Activated CD4-positive, alpha-beta T cell treated with anti-CD3 and anti-CD28 coated beads, Interleukin-2, amount 10 ng/mL, durations not matched to agents 24 days and 14 days (primary cell): Measurements from ENCODE around the gene ZNF281. TPM values are rescaled to one million over a fixed set of nuclear protein-coding genes. Genes with fewer than 3 reads are reported as not detected.
"Not testable (repeated sequence)": the region's sequence is repeated elsewhere in the genome, so short reads cannot be mapped to it uniquely, and the experiment has no call there.

Experiments
- DNase-seq: peaks from one replicate; pipeline ENCODE4 v3.0.0; 2022
- H3K27ac Mint-ChIP-seq: one replicate; pipeline ENCODE4 v1.8.0; 2022; ENCODE audit warnings: mild to moderate bottlenecking, mixed read lengths
- H3K27me3 Mint-ChIP-seq: one replicate; pipeline ENCODE4 v1.8.0; 2022; ENCODE audit warnings: mixed read lengths
- H3K36me3 Mint-ChIP-seq: one replicate; pipeline ENCODE4 v1.8.0; 2022; ENCODE audit warnings: low read depth, mild to moderate bottlenecking, mixed read lengths
- H3K4me1 Mint-ChIP-seq: one replicate; pipeline ENCODE4 v1.8.0; 2021; ENCODE audit warnings: mixed read lengths
- H3K4me3 Mint-ChIP-seq: one replicate; pipeline ENCODE4 v1.8.0; 2022; ENCODE audit warnings: mild to moderate bottlenecking, moderate library complexity, mixed read lengths
- H3K9me3 Mint-ChIP-seq: one replicate; pipeline ENCODE4 v1.8.0; 2021; ENCODE audit warnings: mixed read lengths
- intact Hi-C: fragments of 100-400 bp; cut with micrococcal nuclease; formaldehyde crosslinking; loops from one replicate; pipeline ENCODE4 v1.15.1; 2023
- total RNA-seq: library from RNA; stranded (reverse); gene quantifications from 2 replicates; pipeline ENCODE4 v1.2.3, GENCODE V29; 2022

The ZNF281 gene
- total RNA-seq, 1 donor from 2014 or later: 20.4 TPM

DNA sequence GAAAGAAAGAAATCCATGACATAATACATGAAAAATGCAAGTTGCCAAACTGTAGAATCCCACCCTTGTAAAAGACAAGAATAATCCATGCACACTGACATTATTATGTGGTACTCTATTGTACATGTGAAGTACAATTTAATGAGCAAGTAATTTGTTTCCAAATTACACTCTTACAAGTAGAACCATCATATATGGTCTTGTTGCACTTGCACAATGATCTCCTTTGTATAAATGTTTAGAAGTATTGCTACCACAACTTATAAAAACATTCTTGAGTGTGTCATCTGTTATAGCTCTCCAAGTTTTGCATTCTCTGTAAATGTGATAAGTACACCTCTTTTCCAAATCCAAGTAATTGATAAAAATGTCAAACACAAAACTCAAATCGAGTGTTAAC, 29.1 kb upstream of the ZNF281 start:
- Mint-ChIP-seq H3K27me3 (no peaks in the 10 kb centered on the region), H3K27ac (no peak overlapping the region), H3K4me3 (no peak overlapping the region), H3K36me3 (no peaks in the 10 kb centered on the region), H3K4me1 (peaks cover 6% of the 10 kb centered on the region), H3K9me3 (peaks cover 5% of the 10 kb centered on the region)
- no peak for DNase-seq
- intact Hi-C loops: loop anchor here (5.0 kb wide), 1 partner anchor 33 kb away; no protein-coding TSS in a partner anchor

DNA sequence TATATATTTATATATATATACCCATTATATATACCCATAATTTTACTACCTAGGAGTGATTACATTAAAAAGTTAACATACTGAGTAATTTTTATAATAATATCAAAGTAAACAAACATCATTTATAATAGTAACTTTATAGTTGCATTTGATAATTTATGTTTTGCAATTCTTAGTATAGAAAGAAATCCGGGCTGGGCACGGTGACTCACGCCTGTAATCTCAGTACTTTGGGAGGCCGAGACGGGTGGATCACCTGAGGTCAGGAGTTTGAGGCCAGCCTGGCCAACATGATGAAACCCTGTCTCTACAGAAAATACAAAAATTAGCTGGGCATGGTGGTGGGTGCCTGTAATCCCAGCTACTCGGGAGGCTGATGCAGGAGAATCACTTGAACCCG, 28.6 kb upstream of the ZNF281 start:
- H3K4me3 Mint-ChIP-seq, H3K4me1 Mint-ChIP-seq, DNase-seq, H3K9me3 Mint-ChIP-seq, H3K36me3 Mint-ChIP-seq, H3K27me3 Mint-ChIP-seq: not testable (repeated sequence)
- peak overlapping the region; percentile 50 for H3K27ac Mint-ChIP-seq
- intact Hi-C loops: loop anchor here (5.0 kb wide), 1 partner anchor 34 kb away; no protein-coding TSS in a partner anchor

DNA sequence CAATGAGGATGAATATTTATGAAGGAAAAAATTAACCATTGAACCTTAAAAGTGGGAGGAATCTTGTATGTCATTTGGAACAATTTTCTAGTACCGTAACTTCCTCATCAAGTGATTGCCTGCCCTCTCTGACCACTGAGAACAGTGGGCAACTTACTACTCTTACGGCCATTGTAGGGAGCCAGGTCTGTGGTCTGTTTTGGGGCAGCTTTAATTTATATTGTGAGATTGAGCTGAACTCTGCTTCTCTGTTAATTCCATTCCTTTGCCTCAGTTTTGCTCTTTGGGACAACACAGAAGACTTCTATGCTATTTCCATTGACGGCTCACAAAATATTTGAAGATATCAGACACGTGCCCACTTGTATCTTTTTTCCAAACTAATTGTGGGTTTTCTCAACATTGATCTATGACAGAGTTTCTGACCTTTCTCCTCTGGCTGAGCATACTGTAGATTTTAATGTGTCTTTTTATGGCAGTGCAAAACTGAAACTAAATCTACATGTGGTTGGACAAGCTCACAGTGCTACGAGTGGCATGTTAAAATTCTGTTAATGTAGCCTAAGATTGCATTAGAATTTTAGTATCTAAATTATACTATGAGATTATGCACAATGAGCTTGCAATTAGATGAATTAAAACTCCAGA, 27.8 kb upstream of the ZNF281 start:
- H3K27me3 Mint-ChIP-seq: no peaks in the 10 kb centered on the region
- intact Hi-C loops: loop anchor here (5.0 kb wide), 1 partner anchor 35 kb away; no protein-coding TSS in a partner anchor
- H3K9me3 Mint-ChIP-seq: peaks cover 5% of the 10 kb centered on the region
- peak overlapping the region; percentile 84 for H3K27ac Mint-ChIP-seq
- H3K4me1 Mint-ChIP-seq: peaks cover 9% of the 10 kb centered on the region
- H3K36me3 Mint-ChIP-seq: no peaks in the 10 kb centered on the region
- peak overlapping the region; percentile 73 for H3K4me3 Mint-ChIP-seq
- DNase-seq: peak; percentile 59

DNA sequence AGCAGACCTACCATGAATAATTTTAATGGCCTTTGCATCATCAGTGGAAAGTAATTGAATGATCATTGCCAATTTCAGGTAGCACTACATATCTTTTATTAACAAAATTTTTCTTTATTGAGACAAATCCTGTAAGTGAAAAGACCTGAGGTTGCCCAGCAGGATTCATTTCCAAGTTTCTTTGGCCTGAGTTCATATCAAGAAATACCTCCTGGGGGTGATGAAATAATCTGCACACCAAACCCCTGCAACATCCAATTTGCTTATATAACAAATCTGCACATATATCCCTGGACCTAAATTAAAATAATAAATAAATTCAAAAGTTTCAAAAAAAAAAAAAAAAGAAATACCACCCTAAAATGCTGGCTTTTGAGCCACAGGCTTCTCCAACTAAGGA, 27.3 kb upstream of the ZNF281 start:
- H3K4me3 Mint-ChIP-seq: no peak overlapping the region
- intact Hi-C loops: loop anchor here (5.0 kb wide), 1 partner anchor 35 kb away; no protein-coding TSS in a partner anchor
- DNase-seq: no peak
- H3K9me3 Mint-ChIP-seq: peaks cover 5% of the 10 kb centered on the region
- no peaks in the 10 kb centered on the region for H3K36me3 Mint-ChIP-seq
- no peaks in the 10 kb centered on the region for H3K27me3 Mint-ChIP-seq
- no peak overlapping the region for H3K27ac Mint-ChIP-seq
- H3K4me1 Mint-ChIP-seq: peaks cover 11% of the 10 kb centered on the region

GRCh38 chr1:200436436-200436835, 26.6 kb upstream of the ZNF281 start:
- Mint-ChIP-seq H3K27me3 (no peaks in the 10 kb centered on the region), H3K4me3 (no peak overlapping the region), H3K9me3 (peaks cover 5% of the 10 kb centered on the region), H3K36me3 (no peaks in the 10 kb centered on the region), H3K4me1 (peaks cover 11% of the 10 kb centered on the region), H3K27ac (no peak overlapping the region)
- no peak for DNase-seq
- intact Hi-C loops: loop anchor here (5.0 kb wide), 1 partner anchor 36 kb away; no protein-coding TSS in a partner anchor

DNA sequence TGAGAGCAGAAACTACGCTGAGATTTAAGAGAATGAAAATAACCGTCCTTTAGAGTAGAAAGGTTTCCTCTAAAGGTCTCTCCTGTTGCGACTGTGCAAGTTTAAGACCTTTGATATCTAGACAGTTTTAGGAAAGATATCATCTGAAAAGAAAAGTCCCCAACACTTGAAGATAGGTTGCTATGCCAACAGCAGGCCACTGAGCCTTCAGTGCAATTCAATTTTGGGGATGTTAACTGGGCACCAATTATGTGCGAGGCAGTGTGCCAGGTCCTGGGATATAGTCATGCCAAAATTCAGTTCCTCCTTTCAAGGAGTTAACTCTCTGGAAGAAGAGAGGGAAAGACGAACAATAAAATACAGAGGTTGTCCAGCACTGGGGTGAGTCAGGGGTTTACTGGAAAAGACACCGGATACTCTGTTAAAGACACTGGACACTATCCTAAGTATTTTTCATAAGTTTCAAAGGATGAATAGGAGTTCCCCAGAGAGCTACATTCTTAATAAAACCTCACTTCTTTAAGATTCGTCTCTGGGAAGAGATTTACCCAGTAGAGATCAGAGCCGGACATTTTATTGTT, 25.5 kb upstream of the ZNF281 start:
- no peaks in the 10 kb centered on the region for H3K27me3 Mint-ChIP-seq
- DNase-seq: no peak
- H3K27ac Mint-ChIP-seq: no peak overlapping the region
- peaks cover 5% of the 10 kb centered on the region for H3K9me3 Mint-ChIP-seq
- peaks cover 11% of the 10 kb centered on the region for H3K4me1 Mint-ChIP-seq
- H3K36me3 Mint-ChIP-seq: no peaks in the 10 kb centered on the region
- intact Hi-C loops: loop anchor here (5.0 kb wide), 1 partner anchor 37 kb away; no protein-coding TSS in a partner anchor
- no peak overlapping the region for H3K4me3 Mint-ChIP-seq

DNA sequence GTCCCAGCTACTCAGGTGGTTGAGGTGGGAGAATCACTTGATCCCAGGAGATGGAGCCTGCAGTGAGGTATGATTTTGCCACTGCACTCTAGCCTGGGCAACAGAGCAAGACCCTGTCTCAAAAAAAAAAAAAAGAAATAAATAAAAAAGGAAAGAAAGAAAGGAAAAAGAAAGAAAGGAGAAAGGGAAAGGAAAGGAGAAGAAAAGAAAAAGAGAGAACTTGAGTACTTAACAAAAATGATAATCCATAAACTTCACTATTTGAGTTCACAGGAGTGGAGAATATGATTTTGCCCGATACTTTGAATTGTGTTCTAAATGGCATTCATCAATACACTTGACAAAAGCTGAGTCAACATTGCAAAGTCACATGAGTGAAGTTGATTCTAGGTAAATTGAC, 23.8 kb upstream of the ZNF281 start:
- no peak for DNase-seq
- Mint-ChIP-seq H3K27ac (no peak overlapping the region), H3K4me1 (peaks cover 11% of the 10 kb centered on the region), H3K36me3 (no peaks in the 10 kb centered on the region), H3K9me3 (no peaks in the 10 kb centered on the region), H3K4me3 (no peak overlapping the region), H3K27me3 (no peaks in the 10 kb centered on the region)
- intact Hi-C loops: no loop called here

- Mint-ChIP-seq H3K27ac (no peak overlapping the region), H3K4me1 (peaks cover 8% of the 10 kb centered on the region), H3K36me3 (no peaks in the 10 kb centered on the region), H3K27me3 (no peaks in the 10 kb centered on the region), H3K9me3 (no peaks in the 10 kb centered on the region), H3K4me3 (no peak overlapping the region)
- intact Hi-C loops: no loop called here
- DNase-seq: no peak
Measured at GRCh38 chr1:200432586-200432985, 22.8 kb upstream of the ZNF281 start.

GRCh38 chr1:200429221-200429751, 19.4 kb upstream of the ZNF281 start:
- intact Hi-C loops: no loop called here

GRCh38 chr1:200428482-200429205, 18.8 kb upstream of the ZNF281 start:
- Mint-ChIP-seq H3K4me3 (no peak overlapping the region), H3K27ac (no peak overlapping the region), H3K36me3 (no peaks in the 10 kb centered on the region), H3K27me3 (no peaks in the 10 kb centered on the region), H3K9me3 (no peaks in the 10 kb centered on the region), H3K4me1 (peaks cover 7% of the 10 kb centered on the region)
- DNase-seq: no peak
- intact Hi-C loops: no loop called here

More at GRCh38 chr1:200429221-200429751, 19.4 kb upstream of the ZNF281 start:
- Mint-ChIP-seq H3K4me3 (no peak overlapping the region), H3K27ac (no peak overlapping the region), H3K36me3 (no peaks in the 10 kb centered on the region), H3K9me3 (no peaks in the 10 kb centered on the region), H3K27me3 (no peaks in the 10 kb centered on the region), H3K4me1 (peaks cover 7% of the 10 kb centered on the region)
- DNase-seq: no peak

- intact Hi-C loops: no loop called here
- Mint-ChIP-seq H3K27me3 (no peaks in the 10 kb centered on the region), H3K36me3 (no peaks in the 10 kb centered on the region), H3K4me1 (peaks cover 5% of the 10 kb centered on the region), H3K9me3 (no peaks in the 10 kb centered on the region), H3K4me3 (no peak overlapping the region), H3K27ac (no peak overlapping the region)
- DNase-seq: no peak
Measured at GRCh38 chr1:200427744-200428143, 17.9 kb upstream of the ZNF281 start.

DNA sequence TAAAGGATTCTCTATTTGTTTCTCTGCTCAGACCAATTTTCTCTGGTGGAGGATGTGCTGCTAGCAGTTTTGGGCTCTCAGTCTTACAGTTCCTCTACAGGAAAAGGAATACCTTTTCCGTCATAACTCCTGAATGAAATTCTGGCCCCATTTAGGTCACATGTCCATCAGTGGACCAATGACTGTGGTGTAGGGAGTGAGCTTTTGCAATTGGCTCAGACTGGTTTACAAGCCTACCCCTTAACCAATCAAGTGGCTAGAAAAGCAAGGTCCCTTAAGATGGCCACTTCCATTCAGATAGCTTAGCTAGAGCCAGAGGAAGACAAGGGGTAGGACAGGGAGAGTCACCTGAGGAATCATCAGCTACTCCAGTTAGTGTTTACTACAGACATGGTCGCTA, 16.4 kb upstream of the ZNF281 start:
- intact Hi-C loops: no loop called here
- no peak overlapping the region for H3K4me3 Mint-ChIP-seq

DNA sequence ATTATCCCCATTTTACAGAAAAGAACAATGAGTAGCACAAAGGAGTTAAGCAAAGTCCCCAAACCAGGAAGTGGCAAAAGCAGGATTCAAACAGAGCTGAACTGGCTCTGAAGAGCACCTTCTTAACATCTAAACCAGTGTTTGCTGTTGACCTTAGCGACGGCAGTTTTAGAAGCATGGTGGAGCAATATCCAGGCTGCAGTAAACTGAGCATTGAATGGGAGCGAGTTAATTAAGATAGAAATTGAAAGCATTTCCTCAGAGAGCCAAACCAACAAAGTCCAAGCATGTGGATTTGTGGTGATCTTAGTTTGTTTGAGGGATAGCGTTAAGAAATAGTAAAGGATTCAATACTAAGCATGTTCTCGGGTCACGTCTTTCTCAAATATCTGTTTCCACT, 13.4 kb upstream of the ZNF281 start:
- Mint-ChIP-seq H3K4me1 (peaks cover 2% of the 10 kb centered on the region), H3K27me3 (peaks cover 5% of the 10 kb centered on the region), H3K27ac (no peak overlapping the region)

More for the DNA sequence above, 16.4 kb upstream of the ZNF281 start:
- no peaks in the 10 kb centered on the region for H3K9me3 Mint-ChIP-seq
- no peaks in the 10 kb centered on the region for H3K36me3 Mint-ChIP-seq
- peaks cover 5% of the 10 kb centered on the region for H3K27me3 Mint-ChIP-seq
- no peak overlapping the region for H3K27ac Mint-ChIP-seq
- peaks cover 2% of the 10 kb centered on the region for H3K4me1 Mint-ChIP-seq
- DNase-seq: no peak

DNA sequence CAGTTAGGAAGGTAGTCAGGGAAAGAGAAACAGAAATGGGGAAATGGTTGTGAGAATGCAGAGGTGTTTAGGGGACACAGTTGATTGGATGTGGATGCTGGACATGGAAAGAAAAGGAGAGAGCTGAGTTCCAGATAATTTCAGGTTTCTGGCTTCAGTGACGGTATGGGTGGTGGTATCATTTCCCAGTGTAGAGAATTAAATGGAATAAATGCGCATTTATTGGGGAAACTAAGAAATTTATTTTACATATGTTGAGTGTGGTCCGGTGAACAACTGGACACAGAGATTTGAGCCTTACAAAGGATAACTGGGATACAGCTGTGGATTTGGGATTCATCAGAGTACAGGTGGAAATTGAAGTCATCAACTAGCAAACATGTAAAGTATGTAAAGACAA, 12.4 kb upstream of the ZNF281 start:
- no peaks in the 10 kb centered on the region for H3K4me1 Mint-ChIP-seq
- no peak overlapping the region for H3K4me3 Mint-ChIP-seq
- intact Hi-C loops: no loop called here
- peaks cover 5% of the 10 kb centered on the region for H3K27me3 Mint-ChIP-seq
- no peak for DNase-seq
- H3K9me3 Mint-ChIP-seq: no peaks in the 10 kb centered on the region
- H3K36me3 Mint-ChIP-seq: no peaks in the 10 kb centered on the region
- no peak overlapping the region for H3K27ac Mint-ChIP-seq

More for the DNA sequence above, 13.4 kb upstream of the ZNF281 start:
- peak; percentile 50 for DNase-seq
- no peaks in the 10 kb centered on the region for H3K9me3 Mint-ChIP-seq
- H3K4me3 Mint-ChIP-seq: no peak overlapping the region
- intact Hi-C loops: no loop called here
- H3K36me3 Mint-ChIP-seq: no peaks in the 10 kb centered on the region
